Hepatocyte (in vitro differentiated cells): ENCODE measurements around the gene LRRC51. TPM values are rescaled to one million over a fixed set of nuclear protein-coding genes. Genes with fewer than 3 reads are reported as not detected.

Experiments
- DNase-seq: peaks from one replicate; pipeline ENCODE4 v3.0.0-alpha.2; 2016; ENCODE audit warnings: low spot score
- H2AFZ ChIP-seq: fragments of 200-600 bp; sonication (generic); 2 replicates; pipeline ENCODE4 v1.6.0; 2016; ENCODE audit warnings: antibody characterized with exemption, mild to moderate bottlenecking
- H3K27ac ChIP-seq: fragments of 200-600 bp; sonication (generic); 2 replicates; pipeline ENCODE4 v1.5.1; 2016; ENCODE audit warnings: mild to moderate bottlenecking
- H3K27me3 ChIP-seq: fragments of 200-600 bp; sonication (generic); 2 replicates; pipeline ENCODE4 v1.6.1; 2016
- H3K36me3 ChIP-seq: fragments of 200-600 bp; sonication (generic); replicated peaks from 2 replicates; pipeline ENCODE4 v1.5.1; 2016; ENCODE audit warnings: low read depth; ENCODE audit not compliant: insufficient read depth
- H3K4me1 ChIP-seq: fragments of 200-600 bp; sonication (generic); 2 replicates; pipeline ENCODE4 v1.5.1; 2016; ENCODE audit warnings: mild to moderate bottlenecking, moderate library complexity; ENCODE audit not compliant: insufficient read depth
- H3K4me2 ChIP-seq: fragments of 200-600 bp; sonication (generic); 2 replicates; pipeline ENCODE4 v1.6.0; 2016
- H3K4me3 ChIP-seq: fragments of 200-600 bp; sonication (generic); 2 replicates; pipeline ENCODE4 v1.5.1; 2016; ENCODE audit warnings: mild to moderate bottlenecking
- H3K79me2 ChIP-seq: fragments of 200-600 bp; sonication (generic); 2 replicates; pipeline ENCODE4 v1.6.0; 2017; ENCODE audit warnings: mild to moderate bottlenecking
- H3K9me2 ChIP-seq: fragments of 200-600 bp; sonication (generic); replicated peaks from 2 replicates; pipeline ENCODE4 v1.6.0; 2017; ENCODE audit warnings: mild to moderate bottlenecking; ENCODE audit not compliant: insufficient read depth
- H3K9me3 ChIP-seq: fragments of 200-600 bp; sonication (generic); 2 replicates; pipeline ENCODE4 v1.5.1; 2016; ENCODE audit warnings: low read depth, mild to moderate bottlenecking
- H4K20me1 ChIP-seq: fragments of 200-600 bp; sonication (generic); 2 replicates; pipeline ENCODE4 v1.6.0; 2016; ENCODE audit warnings: mild to moderate bottlenecking; ENCODE audit not compliant: insufficient read depth, poor library complexity, severe bottlenecking
- CTCF ChIP-seq: fragments of 200-600 bp; sonication (generic); IDR thresholded peaks from 2 replicates; pipeline ENCODE4 v1.5.1; 2016; ENCODE audit warnings: antibody characterized with exemption, mild to moderate bottlenecking; ENCODE audit not compliant: poor library complexity
- EZH2 ChIP-seq: fragments of 200-600 bp; sonication (generic); IDR thresholded peaks from 2 replicates; pipeline ENCODE4 v1.6.1; 2016; ENCODE audit warnings: antibody characterized with exemption, mild to moderate bottlenecking, borderline replicate concordance
- EZH2phosphoT487 ChIP-seq: fragments of 200-600 bp; sonication (generic); IDR thresholded peaks from one replicate; pipeline ENCODE4 v1.6.1; 2018; ENCODE audit warnings: antibody characterized with exemption, mild to moderate bottlenecking, low read depth, moderate library complexity; ENCODE audit not compliant: unreplicated experiment, severe bottlenecking
- WGBS: methylation state at CpG from one replicate; pipeline ENCODE4 v1.1.6; 2016; ENCODE audit warnings: low lambda C conversion rate; ENCODE audit errors: missing lambda C conversion rate; 5-methylcytosine and 5-hydroxymethylcytosine counted together
- polyA plus RNA-seq: library from polyadenylated mRNA; unstranded; fragments of >200 nt; fragmentation: Nextera tagmentation; extraction: Ambion mirVana; gene quantifications from 2 replicates; pipeline ENCODE4 v1.2.1, GENCODE V29; 2016
- total RNA-seq: library from RNA; depleted of rRNA; stranded (reverse); fragments of >200 nt; gene quantifications from 2 replicates; pipeline ENCODE4 v1.2.3, GENCODE V29; 2014

LRRC51 gene
- total and polyA plus RNA-seq, 2 experiments from 2014 or later: 2.1 to 3.7 TPM

- Histone ChIP-seq H3K27me3 (no peaks in the 10 kb centered on the region), H3K27ac (no peak overlapping the region), H3K9me3 (no peaks in the 10 kb centered on the region), H3K79me2 (peaks cover 37% of the 10 kb centered on the region), H2AFZ (no peak overlapping the region), H4K20me1 (no peaks in the 10 kb centered on the region), H3K9me2 (no peaks in the 10 kb centered on the region), H3K36me3 (no peaks in the 10 kb centered on the region), H3K4me1 (peaks cover 22% of the 10 kb centered on the region), H3K4me2 (peak overlapping the region; percentile 25), H3K4me3 (no peak overlapping the region)
- DNase-seq: no peak
- TF ChIP-seq EZH2phosphoT487: no peak
- WGBS: 100% methylated on average over 1 of the region's 1 CpG
These were observed 19.8 kb downstream of the LRRC51 start for GRCh38 chr11:72100462-72100861.

- peaks cover 22% of the 10 kb centered on the region for H3K4me1 ChIP-seq
- H3K27me3 ChIP-seq: no peaks in the 10 kb centered on the region
- no peak overlapping the region for H2AFZ ChIP-seq
- no peaks in the 10 kb centered on the region for H3K36me3 ChIP-seq
- no peaks in the 10 kb centered on the region for H3K9me3 ChIP-seq
- no peaks in the 10 kb centered on the region for H3K9me2 ChIP-seq
- TF ChIP-seq CTCF: no peak
- no peak for TF ChIP-seq EZH2phosphoT487
- no peak for TF ChIP-seq EZH2
- peak overlapping the region; percentile 88 for H3K4me2 ChIP-seq
- H4K20me1 ChIP-seq: no peaks in the 10 kb centered on the region
- H3K27ac ChIP-seq: peak overlapping the region; percentile 97
- peak overlapping the region; percentile 81 for H3K4me3 ChIP-seq
- no peak for DNase-seq
- peaks cover 37% of the 10 kb centered on the region for H3K79me2 ChIP-seq
- WGBS: 53% methylated on average over 4 of the region's 4 CpGs
These were observed 21.5 kb downstream of the LRRC51 start for GRCh38 chr11:72102162-72102561.

DNA sequence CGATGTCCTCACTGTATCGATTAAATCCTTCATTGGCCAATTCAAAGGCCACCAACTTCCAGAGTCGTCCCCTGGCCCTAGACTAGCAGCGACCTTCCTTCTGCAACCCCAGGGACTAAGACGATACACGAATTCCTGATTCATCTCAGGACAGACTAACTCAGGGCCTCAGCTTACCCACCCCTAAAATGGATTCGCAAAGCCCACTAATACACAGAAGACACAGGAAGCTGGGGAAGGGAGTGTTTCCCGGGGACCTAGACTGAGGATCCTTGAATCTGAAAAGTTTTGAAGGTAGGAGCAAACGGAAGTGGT lies 21.9 kb downstream of the LRRC51 start:
- TF ChIP-seq CTCF: no peak
- TF ChIP-seq EZH2: no peak
- TF ChIP-seq EZH2phosphoT487: no peak
- WGBS: 7% methylated on average over 9 of the region's 9 CpGs

GRCh38 chr11:72102946-72103753 lies 22.5 kb downstream of the LRRC51 start, which contains the start of gene LAMTOR1:
Gene LAMTOR1, minus strand, starts transcription at chr11:72103297. Its CDS starts 73 bp downstream, at chr11:72103224.
- Histone ChIP-seq H3K9me3 (no peaks in the 10 kb centered on the region), H3K9me2 (no peaks in the 10 kb centered on the region), H3K4me2 (peak within 1 kb of the TSS; percentile 88), H4K20me1 (no peaks in the 10 kb centered on the region), H3K36me3 (no peaks in the 10 kb centered on the region), H3K27me3 (no peaks in the 10 kb centered on the region), H3K4me1 (peaks cover 22% of the 10 kb centered on the region), H3K27ac (peak within 1 kb of the TSS; percentile 97), H3K79me2 (peaks cover 37% of the 10 kb centered on the region), H3K4me3 (peak within 1 kb of the TSS; percentile 81), H2AFZ (peak within 1 kb of the TSS; percentile 62)
- DNase-seq: peak; percentile 100
- peak; percentile 28 for TF ChIP-seq CTCF
- no peak for TF ChIP-seq EZH2phosphoT487
- no peak for TF ChIP-seq EZH2
- 6% methylated on average over 41 of the region's 64 CpGs for WGBS

More for the DNA sequence above, 21.9 kb downstream of the LRRC51 start:
- Histone ChIP-seq H3K27me3 (no peaks in the 10 kb centered on the region), H3K36me3 (no peaks in the 10 kb centered on the region), H3K4me1 (peaks cover 22% of the 10 kb centered on the region), H2AFZ (peak overlapping the region; percentile 53), H3K9me2 (no peaks in the 10 kb centered on the region), H3K27ac (peak overlapping the region; percentile 97), H3K4me2 (peak overlapping the region; percentile 88), H3K9me3 (no peaks in the 10 kb centered on the region), H3K4me3 (peak overlapping the region; percentile 81), H3K79me2 (peaks cover 37% of the 10 kb centered on the region), H4K20me1 (no peaks in the 10 kb centered on the region)
- no peak for DNase-seq
